Lower lobe of right lung (tissue), 2 donors: ENCODE measurements around the gene NACAD. TPM values are rescaled to one million over a fixed set of nuclear protein-coding genes. Genes with fewer than 3 reads are reported as not detected.

ENCODE experiments used
- ATAC-seq, 2 donors: fragments of 200-7000 bp; cut with Tn5 transposase; one replicate each; pipeline ENCODE4 v1.9.1; 2020 to 2022; ENCODE audit warnings: mild to moderate bottlenecking in 2 of 2, moderate library complexity in 2 of 2
- DNase-seq: peaks from one replicate; pipeline ENCODE4 v3.0.0-alpha.2; 2020
- H3K27ac ChIP-seq: fragments of 200-600 bp; one replicate; pipeline ENCODE4 v1.8.0; 2022
- H3K27me3 ChIP-seq: fragments of 200-600 bp; one replicate; pipeline ENCODE4 v1.8.0; 2022; ENCODE audit warnings: low read depth
- H3K36me3 ChIP-seq: fragments of 200-600 bp; one replicate; pipeline ENCODE4 v1.8.0; 2022; ENCODE audit warnings: mild to moderate bottlenecking
- H3K4me1 ChIP-seq: fragments of 200-600 bp; one replicate; pipeline ENCODE4 v1.8.0; 2022
- H3K4me3 ChIP-seq: fragments of 200-600 bp; one replicate; pipeline ENCODE4 v1.8.0; 2022; ENCODE audit warnings: mild to moderate bottlenecking
- H3K9me3 ChIP-seq: fragments of 200-600 bp; one replicate; pipeline ENCODE4 v1.8.0; 2022
- CTCF ChIP-seq: fragments of 200-600 bp; IDR thresholded peaks from one replicate; pipeline ENCODE4 v1.8.0; 2022; ENCODE audit warnings: antibody characterized with exemption, mild to moderate bottlenecking
- intact Hi-C: fragments of 100-400 bp; cut with DNase I; formaldehyde crosslinking; loops from one replicate; pipeline ENCODE4 v1.11.0; 2022
- total RNA-seq: library from RNA; stranded (reverse); fragmentation: NEBNext Ultra II Directional; extraction: Animal tissue kit (Norgen Biotek cat#: 25700); gene quantifications from one replicate; pipeline ENCODE4 v1.2.1, GENCODE V29; 2021
- donor health status: DM: no; HTN: yes; CAD: no; lungs with severe emphysema.

Gene NACAD
- total RNA-seq, 1 donor from 2014 or later: 2.5 TPM

DNA sequence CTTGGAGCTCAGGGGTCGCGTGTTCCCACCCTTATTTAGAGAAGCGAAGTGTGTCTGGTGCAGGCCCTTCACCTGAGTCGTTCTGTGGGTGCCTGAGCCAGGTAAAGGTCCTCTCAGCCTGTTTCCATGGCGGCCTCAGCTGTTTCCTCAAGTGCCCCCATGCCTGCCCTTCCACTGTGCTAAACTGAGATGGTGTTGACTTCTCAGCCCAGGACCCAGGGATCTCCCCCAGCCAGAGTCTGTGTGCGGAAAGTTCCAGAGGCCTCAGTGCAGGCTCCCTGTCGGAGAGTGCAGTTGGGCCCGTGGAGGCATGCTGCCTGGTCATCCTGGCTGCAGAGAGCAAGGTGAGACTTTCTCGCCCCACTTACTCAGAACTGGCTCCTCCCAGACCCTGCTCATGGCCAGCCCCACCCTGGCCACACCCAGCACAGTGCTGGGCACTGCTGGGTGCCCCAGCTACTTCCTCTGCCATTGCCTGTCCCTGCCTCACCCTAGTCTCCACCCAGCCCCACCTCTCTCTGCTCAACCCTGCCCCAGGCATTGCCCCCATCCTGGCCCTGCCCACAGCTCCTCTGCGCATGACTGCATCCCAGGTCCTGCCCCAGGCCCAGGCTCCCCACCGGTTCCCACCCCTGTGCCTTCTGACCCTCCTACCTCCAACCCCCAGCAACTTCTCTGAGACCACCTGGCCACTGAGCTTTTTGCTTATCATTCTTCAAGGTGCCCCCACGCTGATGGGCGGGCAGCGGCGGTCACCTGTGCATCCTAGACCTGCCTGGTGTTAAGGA, 20.3 kb downstream of the NACAD start:
- H3K4me1 ChIP-seq: no peaks in the 10 kb centered on the region
- H3K36me3 ChIP-seq: peaks cover 99% of the 10 kb centered on the region
- TF ChIP-seq CTCF: no peak
- H3K9me3 ChIP-seq: no peaks in the 10 kb centered on the region
- H3K27me3 ChIP-seq: no peaks in the 10 kb centered on the region
- ATAC-seq (no peak), DNase-seq (no peak)
- no peak overlapping the region for H3K27ac ChIP-seq
- intact Hi-C loops: no loop called here
- H3K4me3 ChIP-seq: no peak overlapping the region

- Histone ChIP-seq H3K9me3 (no peaks in the 10 kb centered on the region), H3K36me3 (peaks cover 91% of the 10 kb centered on the region), H3K27me3 (no peaks in the 10 kb centered on the region), H3K27ac (no peak overlapping the region), H3K4me1 (no peaks in the 10 kb centered on the region), H3K4me3 (no peak overlapping the region)
- intact Hi-C loops: no loop called here
- no peak for DNase-seq
- ATAC-seq: no peak
- TF ChIP-seq CTCF: no peak
These were observed 21.2 kb downstream of the NACAD start for GRCh38 chr7:45067582-45067981.

DNA sequence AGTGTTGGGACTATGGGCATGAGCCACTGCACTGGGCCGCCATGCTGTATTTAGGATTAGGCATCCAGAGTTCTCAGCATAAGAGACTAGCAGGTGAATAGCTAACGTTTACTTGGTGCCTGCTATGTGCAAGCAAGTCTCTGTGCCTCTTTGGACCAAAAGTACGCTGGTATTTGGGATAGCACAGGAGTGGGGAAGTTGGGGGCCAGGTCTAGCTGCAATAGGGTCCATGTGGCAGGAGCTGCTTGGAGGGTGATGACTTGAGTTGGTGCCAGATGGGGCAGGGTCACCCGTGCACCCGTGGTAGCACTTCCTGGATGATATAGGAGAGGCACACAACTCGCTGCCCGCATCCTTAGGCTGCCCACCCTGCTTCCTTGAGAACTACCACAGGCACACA, 22.4 kb downstream of the NACAD start:
- DNase-seq: no peak
- no peak overlapping the region for H3K4me3 ChIP-seq
- TF ChIP-seq CTCF: no peak
- peaks cover 79% of the 10 kb centered on the region for H3K36me3 ChIP-seq
- intact Hi-C loops: no loop called here
- H3K27ac ChIP-seq: no peak overlapping the region
- no peaks in the 10 kb centered on the region for H3K9me3 ChIP-seq
- no peak for ATAC-seq
- no peaks in the 10 kb centered on the region for H3K4me1 ChIP-seq
- no peaks in the 10 kb centered on the region for H3K27me3 ChIP-seq

GRCh38 chr7:45065031-45065995, 23.5 kb downstream of the NACAD start:
- intact Hi-C loops: no loop called here
- TF ChIP-seq CTCF: no peak
- ATAC-seq: no peak

GRCh38 chr7:45064047-45064725, 24.6 kb downstream of the NACAD start:
- ATAC-seq (no peak), DNase-seq (no peak)
- intact Hi-C loops: no loop called here
- Histone ChIP-seq H3K27ac (no peak overlapping the region), H3K9me3 (no peaks in the 10 kb centered on the region), H3K36me3 (peaks cover 57% of the 10 kb centered on the region), H3K4me1 (peaks cover 5% of the 10 kb centered on the region), H3K4me3 (no peak overlapping the region), H3K27me3 (no peaks in the 10 kb centered on the region)
- no peak for TF ChIP-seq CTCF

More at GRCh38 chr7:45065031-45065995, 23.5 kb downstream of the NACAD start:
- H3K4me3 ChIP-seq: no peak overlapping the region
- no peaks in the 10 kb centered on the region for H3K9me3 ChIP-seq
- no peak overlapping the region for H3K27ac ChIP-seq
- no peaks in the 10 kb centered on the region for H3K27me3 ChIP-seq
- H3K4me1 ChIP-seq: no peaks in the 10 kb centered on the region
- peaks cover 68% of the 10 kb centered on the region for H3K36me3 ChIP-seq
- no peak for DNase-seq
